Left hindlimb (tissue), 1 donor: ENCODE results near the gene PPP1R27.

ENCODE experiments used
- DNase-seq: peaks from one replicate; pipeline ENCODE4 v3.0.0-alpha.2; 2018

The PPP1R27 gene

GRCh38 chr17:81819708-81820107, 15.1 kb downstream of the PPP1R27 start:
- DNase-seq = no peak

DNA sequence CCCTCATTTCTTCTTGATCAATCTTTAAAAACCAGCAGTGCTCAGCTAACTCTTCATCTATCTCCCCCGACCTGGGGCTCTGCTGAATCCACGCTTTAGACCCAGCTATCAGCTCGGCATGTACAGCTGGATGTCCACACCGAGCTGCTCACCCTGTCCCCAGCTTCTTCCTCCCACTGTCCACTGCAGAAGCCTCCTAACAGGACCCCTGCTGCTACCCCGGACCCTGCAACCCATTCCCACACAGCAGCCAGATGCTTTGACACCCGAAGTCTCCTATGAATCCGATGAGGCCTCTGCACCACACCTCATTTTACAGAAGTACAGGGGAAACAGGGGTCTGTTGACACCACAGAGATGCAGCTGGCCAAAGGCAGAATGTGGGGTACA, 17.1 kb downstream of the PPP1R27 start:
- DNase-seq = no peak

GRCh38 chr17:81815646-81815986, 19.2 kb downstream of the PPP1R27 start:
- DNase-seq = no peak

DNA sequence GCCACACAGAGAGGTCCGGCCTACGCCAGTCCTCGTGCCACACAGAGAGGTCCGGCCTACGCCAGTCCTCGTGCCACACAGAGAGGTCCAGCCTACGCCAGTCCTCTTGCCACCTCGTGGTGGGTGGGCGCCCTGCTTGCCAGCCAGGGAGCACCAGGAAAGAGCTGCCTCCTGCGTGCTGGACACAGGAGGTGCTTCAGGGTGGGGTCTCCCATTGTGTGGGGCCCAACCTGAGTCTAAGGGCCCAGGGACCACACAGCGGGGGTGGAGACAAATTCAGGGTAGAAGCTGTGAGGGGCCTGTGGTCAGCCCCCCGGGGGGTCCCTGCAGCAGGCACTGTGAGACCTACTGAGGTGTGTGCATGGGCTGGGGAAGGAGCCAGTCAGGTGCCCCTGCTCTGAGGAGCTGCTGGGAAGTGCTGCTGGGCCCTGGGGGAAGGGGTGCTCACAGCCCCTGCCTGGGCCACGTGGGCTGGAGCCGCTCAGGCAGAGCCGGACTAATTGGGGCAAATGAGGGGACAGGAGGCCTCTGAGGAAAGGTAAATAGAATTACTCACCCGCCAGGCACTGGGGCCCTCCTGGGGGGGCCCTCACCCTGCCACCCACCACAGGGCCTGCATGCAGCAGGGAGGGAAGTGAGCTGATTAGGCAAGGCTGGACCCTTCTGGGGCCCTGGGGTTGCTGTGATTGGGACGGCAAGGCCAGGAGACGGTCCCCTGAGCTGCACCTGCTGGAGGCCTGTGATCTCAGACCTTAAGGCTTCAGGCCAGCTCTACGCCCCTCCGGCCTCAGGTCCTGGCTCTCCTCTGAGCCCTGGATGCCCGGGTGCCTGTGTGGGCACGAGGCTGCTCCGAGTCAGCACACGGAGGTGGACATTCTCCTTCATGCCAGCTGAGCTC, 19.9 kb downstream of the PPP1R27 start:
- DNase-seq = no peak

DNA sequence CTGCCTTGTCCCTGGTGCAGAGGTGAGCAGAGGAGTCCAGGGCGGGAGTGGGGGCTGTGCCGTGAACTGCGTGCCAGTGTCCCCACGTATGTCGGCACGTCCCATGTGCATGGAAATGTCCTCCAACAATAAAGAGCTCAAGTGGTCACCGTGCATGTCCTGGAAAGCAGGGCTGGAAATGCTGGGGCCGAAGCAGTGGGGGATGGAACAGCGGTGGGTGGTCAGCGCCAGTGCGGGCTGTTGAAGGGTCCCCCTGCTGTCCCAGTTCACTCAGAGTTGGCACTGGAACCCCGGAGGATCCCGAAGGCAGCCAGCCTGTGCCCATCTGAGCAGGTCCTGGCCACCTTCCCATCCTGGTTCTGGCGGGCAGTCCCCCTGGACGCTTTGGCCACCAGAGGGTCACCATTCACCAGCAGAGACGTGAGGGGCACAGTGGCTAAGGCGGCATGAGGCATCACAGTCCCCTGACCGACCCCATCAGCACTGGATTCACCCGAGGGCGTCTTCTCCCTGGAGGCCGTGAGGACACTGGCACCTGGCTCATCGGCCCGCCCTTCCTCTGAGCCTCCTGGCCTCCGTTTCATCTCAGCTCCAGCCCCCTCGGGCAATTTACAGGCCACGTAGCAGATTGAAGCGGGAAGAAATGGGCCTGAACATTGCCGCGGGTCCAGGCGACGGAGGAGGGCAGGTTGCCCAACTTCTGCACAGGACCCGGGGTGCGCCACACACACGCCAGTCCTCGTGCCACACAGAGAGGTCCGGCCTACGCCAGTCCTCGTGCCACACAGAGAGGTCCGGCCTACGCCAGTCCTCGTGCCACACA, 20.8 kb downstream of the PPP1R27 start:
- no peak for DNase-seq

- no peak for DNase-seq
These were observed 21.5 kb downstream of the PPP1R27 start for GRCh38 chr17:81813371-81813684.

- DNase-seq = no peak
These were observed 22.1 kb downstream of the PPP1R27 start for GRCh38 chr17:81812571-81813370.

GRCh38 chr17:81811705-81812570, 22.9 kb downstream of the PPP1R27 start:
- DNase-seq = no peak

DNA sequence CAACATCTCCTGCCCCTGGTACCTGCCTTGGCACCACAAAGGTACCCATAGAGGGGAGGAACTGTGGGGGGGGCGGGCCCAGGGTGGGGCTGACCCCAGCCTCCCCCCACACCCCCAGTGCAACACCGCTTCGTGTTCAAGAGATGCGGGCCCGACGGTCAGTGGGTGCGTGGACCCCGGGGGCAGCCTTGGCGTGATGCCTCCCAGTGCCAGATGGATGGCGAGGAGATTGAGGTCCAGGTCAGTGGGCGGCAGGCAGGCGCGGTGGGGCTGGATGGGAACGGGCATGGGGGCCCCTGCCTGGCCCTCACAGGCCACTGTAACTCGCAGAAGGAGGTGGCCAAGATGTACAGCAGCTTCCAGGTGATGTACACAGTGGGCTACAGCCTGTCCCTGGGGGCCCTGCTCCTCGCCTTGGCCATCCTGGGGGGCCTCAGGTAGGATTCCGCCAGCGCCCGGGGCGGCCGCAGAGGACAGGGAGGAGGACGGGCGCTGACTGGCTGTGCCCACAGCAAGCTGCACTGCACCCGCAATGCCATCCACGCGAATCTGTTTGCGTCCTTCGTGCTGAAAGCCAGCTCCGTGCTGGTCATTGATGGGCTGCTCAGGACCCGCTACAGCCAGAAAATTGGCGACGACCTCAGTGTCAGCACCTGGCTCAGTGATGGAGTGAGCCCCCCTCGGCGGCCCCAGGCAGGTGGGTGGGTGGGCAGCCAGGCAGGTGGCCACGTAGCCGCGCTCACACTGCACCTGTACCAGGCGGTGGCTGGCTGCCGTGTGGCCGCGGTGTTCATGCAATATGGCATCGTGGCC, 23.8 kb downstream of the PPP1R27 start:
- DNase-seq = no peak

- DNase-seq = no peak
These were observed 24.4 kb downstream of the PPP1R27 start for GRCh38 chr17:81810476-81810875.

DNA sequence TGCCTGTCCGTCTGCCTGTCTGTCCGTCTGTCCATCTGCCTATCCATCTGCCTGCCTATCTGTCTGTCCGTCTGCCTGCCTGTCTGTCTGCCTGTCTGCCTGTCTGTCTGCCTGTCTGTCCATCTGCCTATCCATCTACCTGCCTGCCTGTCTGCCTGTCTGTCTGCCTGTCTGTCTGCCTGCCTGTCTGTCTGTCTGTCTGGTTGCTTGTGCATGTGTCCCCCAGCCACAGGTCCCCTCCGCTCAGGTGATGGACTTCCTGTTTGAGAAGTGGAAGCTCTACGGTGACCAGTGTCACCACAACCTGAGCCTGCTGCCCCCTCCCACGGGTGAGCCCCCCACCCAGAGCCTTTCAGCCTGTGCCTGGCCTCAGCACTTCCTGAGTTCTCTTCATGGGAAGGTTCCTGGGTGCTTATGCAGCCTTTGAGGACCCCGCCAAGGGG, 25.3 kb downstream of the PPP1R27 start:
- no peak for DNase-seq

DNA sequence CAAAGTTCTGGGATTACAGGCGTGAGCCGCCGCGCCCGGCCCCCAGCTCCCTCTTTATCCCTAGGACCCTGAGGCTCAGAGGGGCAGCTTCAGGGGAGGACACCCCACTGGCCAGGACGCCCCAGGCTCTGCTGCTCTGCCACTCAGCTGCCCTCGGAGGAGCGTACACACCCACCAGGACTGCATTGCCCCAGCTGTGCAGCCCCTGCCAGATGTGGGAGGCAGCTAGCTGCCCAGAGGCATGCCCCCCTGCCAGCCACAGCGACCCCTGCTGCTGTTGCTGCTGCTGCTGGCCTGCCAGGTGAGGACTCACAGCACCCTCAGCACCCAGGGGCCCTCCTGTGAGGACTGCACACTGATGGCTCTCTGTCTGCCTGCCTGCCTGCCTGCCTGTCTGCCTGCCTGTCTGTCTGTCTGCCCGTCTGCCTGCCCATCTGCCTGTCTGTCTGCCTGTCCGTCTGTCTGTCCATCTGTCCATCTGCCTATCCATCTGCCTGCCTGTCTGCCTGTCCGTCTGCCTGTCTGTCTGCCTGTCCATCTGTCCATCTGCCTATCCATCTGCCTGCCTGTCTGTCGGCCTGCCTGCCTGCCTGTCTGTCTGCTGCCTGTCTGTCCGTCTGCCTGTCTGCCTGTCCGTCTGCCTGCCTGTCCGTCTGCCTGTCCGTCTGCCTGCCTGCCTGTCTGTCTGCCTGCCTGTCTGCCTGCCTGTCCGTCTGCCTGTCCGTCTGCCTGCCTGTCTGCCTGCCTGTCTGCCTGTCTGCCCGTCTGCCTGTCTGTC, 25.9 kb downstream of the PPP1R27 start:
- no peak for DNase-seq

DNA sequence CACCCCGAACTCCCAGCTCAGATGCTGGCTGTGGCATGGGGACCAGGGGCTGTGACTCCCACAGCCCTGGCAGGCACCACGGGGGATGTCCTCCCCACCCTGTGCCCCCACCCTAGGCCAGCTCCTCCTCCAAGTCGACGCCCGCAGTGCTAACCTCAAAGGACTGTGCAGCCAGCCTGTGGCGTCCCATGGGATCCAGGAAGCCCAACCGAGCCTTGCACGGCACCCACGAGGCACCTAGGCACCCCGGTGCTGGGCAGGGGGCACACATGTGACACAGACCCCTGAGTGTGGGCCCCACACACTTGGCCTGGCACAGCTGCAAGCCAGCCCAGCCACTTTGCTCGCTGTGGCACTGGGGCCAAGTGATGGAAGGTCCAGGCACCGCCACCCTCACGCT, 27.0 kb downstream of the PPP1R27 start:
- DNase-seq = no peak

DNA sequence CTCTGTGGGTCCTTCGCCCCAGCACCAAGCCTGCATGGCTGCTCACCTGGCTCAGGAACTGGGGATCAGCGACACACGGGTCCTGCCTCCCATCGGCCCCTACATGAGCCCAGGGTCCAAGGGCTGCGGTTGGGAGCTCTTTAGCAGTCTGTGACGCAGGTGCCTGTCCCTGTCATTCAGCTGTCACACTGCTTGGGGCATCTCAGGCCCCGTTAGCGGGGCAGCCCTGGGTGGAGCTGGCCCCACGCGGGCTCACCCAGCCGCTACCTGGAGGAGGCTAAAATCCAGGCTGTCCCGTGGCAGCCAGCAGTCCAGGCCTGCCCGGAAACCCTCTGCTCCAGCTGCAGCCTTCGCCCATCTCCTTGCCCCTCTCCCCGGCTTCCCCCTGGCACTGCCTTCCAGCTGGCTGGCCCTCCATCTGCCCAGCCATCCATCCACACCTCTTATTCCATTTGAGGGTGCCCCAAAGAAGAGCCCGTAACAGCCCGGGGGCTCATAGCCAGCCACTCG, 27.6 kb downstream of the PPP1R27 start:
- no peak for DNase-seq

DNA sequence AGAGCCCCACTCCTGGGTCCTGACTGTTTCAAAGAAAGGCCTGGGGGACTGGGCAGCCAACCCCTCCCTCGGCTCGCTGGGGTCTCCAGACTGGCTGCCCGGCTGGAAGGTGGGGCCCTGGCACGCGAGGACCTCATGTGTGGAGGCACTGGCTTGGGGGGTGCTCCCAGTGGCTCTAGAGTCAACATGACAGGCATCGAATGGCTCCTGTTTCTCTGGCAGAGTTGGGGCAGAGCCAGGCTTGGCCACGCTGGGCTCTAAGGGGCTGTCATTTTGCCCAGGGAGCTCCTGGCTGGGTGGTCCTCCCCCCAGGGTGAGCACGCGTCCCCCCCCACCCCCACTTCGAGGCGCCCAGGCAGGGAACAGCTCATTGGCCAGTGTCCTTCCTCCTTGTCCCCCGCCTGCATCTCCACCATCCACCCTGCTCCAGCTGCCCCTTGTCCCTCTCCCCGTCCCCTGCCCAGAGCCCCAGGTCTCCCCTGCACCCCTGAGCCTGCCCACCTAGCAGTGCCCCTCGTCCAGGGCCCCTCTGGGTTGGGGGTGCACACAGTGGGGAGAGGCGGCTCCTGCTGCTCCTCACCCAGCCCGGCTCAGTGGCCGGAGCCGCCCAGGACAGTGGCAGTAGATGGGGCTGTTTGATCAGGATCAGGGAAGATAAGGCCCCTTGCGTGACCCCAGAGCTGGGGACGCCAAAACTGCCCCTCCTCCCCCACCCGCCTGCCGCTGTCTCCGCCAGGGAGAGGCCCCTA, 28.2 kb downstream of the PPP1R27 start:
- no peak for DNase-seq

DNA sequence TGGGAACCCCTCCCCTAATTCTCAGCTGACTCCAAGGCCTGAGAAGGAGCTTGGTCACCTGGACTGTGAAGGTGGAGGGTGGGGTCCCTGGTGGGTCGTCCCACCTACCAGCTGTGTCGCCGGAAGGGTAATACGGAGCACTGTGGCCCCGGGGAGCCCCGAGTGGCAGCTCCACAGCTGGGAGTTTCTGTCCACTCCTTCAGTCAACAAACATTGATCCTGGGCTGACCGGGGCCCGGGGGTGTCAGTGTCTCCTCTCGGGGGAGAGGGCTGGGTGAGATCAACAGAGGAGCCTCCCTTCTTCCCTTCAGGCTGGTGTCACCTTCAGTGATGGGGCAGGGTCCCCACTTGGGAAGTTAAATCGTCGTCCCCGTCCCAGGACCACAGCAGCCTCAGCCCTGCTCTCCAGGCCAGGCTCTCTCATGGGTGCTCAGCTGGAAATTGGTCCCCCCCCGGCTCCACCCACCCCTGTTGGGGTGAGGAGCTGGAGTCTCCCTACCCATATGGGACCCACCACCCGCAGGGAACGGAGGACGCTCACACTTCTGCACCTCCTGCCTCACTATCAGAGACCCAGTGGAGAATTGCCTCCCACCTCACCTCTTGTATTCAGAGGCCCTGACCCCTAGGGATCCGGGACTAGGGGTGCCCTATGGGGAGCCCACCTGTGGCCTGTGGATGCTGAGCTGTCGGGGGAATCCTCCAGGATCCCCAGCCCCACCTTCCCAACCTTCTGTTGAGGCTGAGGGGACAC, 29.0 kb downstream of the PPP1R27 start:
- DNase-seq = no peak

- DNase-seq = no peak
These were observed 30.1 kb downstream of the PPP1R27 start for GRCh38 chr17:81804559-81805399.
